ENCODE measurements around the gene PSME2.
A peak's percentile ranks its signal among the peaks of the same experiment; 100 is the strongest.
"Not testable (repeated sequence)": the region's sequence is repeated elsewhere in the genome, so short reads cannot be mapped to it uniquely, and the experiment has no call there.

The PSME2 gene

GRCh38 chr14:24114532-24115421 lies 31.6 kb downstream of the PSME2 start, which contains the start of the genes DCAF11 and NRL:
TSS of gene DCAF11 (plus strand) at chr14:24114777. CDS start at chr14:24115595, 818 bp downstream.
TSS of gene NRL (minus strand) at chr14:24114949. CDS start at chr14:24082848, 32,101 bp downstream.
- peak; percentile 98 for DNase-seq (ENCODE audit: low spot score)

- peak; percentile 86 for DNase-seq (ENCODE audit: low spot score)
Measured at GRCh38 chr14:24113801-24114531, 32.4 kb downstream of the PSME2 start.

GRCh38 chr14:24113379-24113800 lies 33.0 kb downstream of the PSME2 start:
- DNase-seq (ENCODE audit: low spot score) = no peak

GRCh38 chr14:24110523-24110922 lies 35.9 kb downstream of the PSME2 start:
- no peak for DNase-seq (ENCODE audit: low spot score)

- peak; percentile 20 for DNase-seq (ENCODE audit: low spot score)
Measured at GRCh38 chr14:24110060-24110459, 36.4 kb downstream of the PSME2 start.

- no peak for DNase-seq (ENCODE audit: low spot score)
Measured at GRCh38 chr14:24108336-24108874, 38.0 kb downstream of the PSME2 start.

GRCh38 chr14:24106672-24107271 lies 39.6 kb downstream of the PSME2 start:
- no peak for DNase-seq (ENCODE audit: low spot score)

GRCh38 chr14:24105609-24106239 lies 40.7 kb downstream of the PSME2 start:
- DNase-seq (ENCODE audit: low spot score) = not testable (repeated sequence)

- no peak for DNase-seq (ENCODE audit: low spot score)
Measured at GRCh38 chr14:24103451-24103850, 43.0 kb downstream of the PSME2 start.

- no peak for DNase-seq (ENCODE audit: low spot score)
Measured at GRCh38 chr14:24102357-24103048, 43.9 kb downstream of the PSME2 start.

- DNase-seq (ENCODE audit: low spot score) = no peak
Measured at GRCh38 chr14:24100982-24101494, 45.4 kb downstream of the PSME2 start.

- no peak for DNase-seq (ENCODE audit: low spot score)
Measured at GRCh38 chr14:24100197-24100981, 46.0 kb downstream of the PSME2 start.

GRCh38 chr14:24098927-24099813 lies 47.2 kb downstream of the PSME2 start:
- no peak for DNase-seq (ENCODE audit: low spot score)

GRCh38 chr14:24098229-24098926 lies 48.0 kb downstream of the PSME2 start:
- DNase-seq (ENCODE audit: low spot score) = no peak

- no peak for DNase-seq (ENCODE audit: low spot score)
Measured at GRCh38 chr14:24096545-24097181, 49.7 kb downstream of the PSME2 start.

GRCh38 chr14:24095271-24096068 lies 50.9 kb downstream of the PSME2 start:
- DNase-seq (ENCODE audit: low spot score) = peak; percentile 69

- DNase-seq (ENCODE audit: low spot score) = no peak
Measured at GRCh38 chr14:24094841-24095270, 51.6 kb downstream of the PSME2 start.

All from LoVo (cell line).